ENCODE results near the gene PCDHGA8.

DNA sequence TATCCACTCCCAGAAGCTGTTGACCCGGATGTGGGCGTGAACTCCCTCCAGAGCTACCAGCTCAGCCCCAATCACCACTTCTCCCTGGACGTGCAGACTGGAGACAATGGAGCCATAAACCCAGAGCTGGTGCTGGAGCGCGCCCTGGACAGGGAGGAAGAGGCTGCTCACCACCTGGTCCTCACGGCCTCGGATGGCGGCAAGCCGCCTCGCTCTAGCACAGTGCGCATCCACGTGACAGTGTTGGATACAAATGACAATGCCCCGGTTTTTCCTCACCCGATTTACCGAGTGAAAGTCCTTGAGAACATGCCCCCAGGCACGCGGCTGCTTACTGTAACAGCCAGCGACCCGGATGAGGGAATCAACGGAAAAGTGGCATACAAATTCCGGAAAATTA, 834 bp downstream of the PCDHGA8 start:
- TF ChIP-seq CTCF (conservative IDR thresholded peaks at IDR 0.05; ENCODE audit: low read length), result no peak
- TF ChIP-seq EZH2phosphoT487 (IDR thresholded peaks at IDR 0.05; ENCODE audit: borderline replicate concordance), result no peak
